ENCODE measurements around the gene TRPM8.

TRPM8 gene

GRCh38 chr2:233992513-233993217 lies 75.5 kb downstream of the TRPM8 start:
- H3K4me1 Mint-ChIP-seq = no peaks in the 10 kb centered on the region
- H3K36me3 Mint-ChIP-seq (ENCODE audit: low read depth) = peaks cover 5% of the 10 kb centered on the region
- H3K4me3 Mint-ChIP-seq = no peak overlapping the region

GRCh38 chr2:233993461-233993860 lies 76.3 kb downstream of the TRPM8 start:
- Mint-ChIP-seq H3K27me3 (ENCODE audit: low read depth, poor library complexity) (peaks cover 13% of the 10 kb centered on the region), H3K4me3 (no peak overlapping the region)

More at GRCh38 chr2:233992513-233993217, 75.5 kb downstream of the TRPM8 start:
- H3K9me3 Mint-ChIP-seq = peaks cover 17% of the 10 kb centered on the region
- H3K27ac Mint-ChIP-seq = no peak overlapping the region
- H3K27me3 Mint-ChIP-seq (ENCODE audit: low read depth, poor library complexity) = peaks cover 20% of the 10 kb centered on the region
- TF ChIP-seq CTCF (IDR thresholded peaks at IDR 0.05) = no peak
- no peak for DNase-seq

GRCh38 chr2:233994151-233994550 lies 77.0 kb downstream of the TRPM8 start:
- no peak for DNase-seq
- Mint-ChIP-seq H3K27ac (no peak overlapping the region), H3K36me3 (ENCODE audit: low read depth) (peaks cover 5% of the 10 kb centered on the region), H3K4me1 (no peaks in the 10 kb centered on the region), H3K27me3 (ENCODE audit: low read depth, poor library complexity) (peaks cover 13% of the 10 kb centered on the region), H3K9me3 (peaks cover 17% of the 10 kb centered on the region), H3K4me3 (no peak overlapping the region)
- TF ChIP-seq CTCF (IDR thresholded peaks at IDR 0.05) = no peak

More at GRCh38 chr2:233993461-233993860, 76.3 kb downstream of the TRPM8 start:
- H3K27ac Mint-ChIP-seq = no peak overlapping the region
- peaks cover 5% of the 10 kb centered on the region for H3K36me3 Mint-ChIP-seq (ENCODE audit: low read depth)
- peaks cover 17% of the 10 kb centered on the region for H3K9me3 Mint-ChIP-seq
- no peak for TF ChIP-seq CTCF (IDR thresholded peaks at IDR 0.05)
- DNase-seq = no peak
- H3K4me1 Mint-ChIP-seq = no peaks in the 10 kb centered on the region

GRCh38 chr2:233996000-233996399 lies 78.8 kb downstream of the TRPM8 start:
- H3K4me1 Mint-ChIP-seq = peaks cover under 1% of the 10 kb centered on the region
- H3K9me3 Mint-ChIP-seq = peaks cover 14% of the 10 kb centered on the region
- H3K36me3 Mint-ChIP-seq (ENCODE audit: low read depth) = peaks cover 5% of the 10 kb centered on the region
- TF ChIP-seq CTCF (IDR thresholded peaks at IDR 0.05) = no peak
- H3K27ac Mint-ChIP-seq = no peak overlapping the region
- H3K4me3 Mint-ChIP-seq = no peak overlapping the region
- H3K27me3 Mint-ChIP-seq (ENCODE audit: low read depth, poor library complexity) = peaks cover 10% of the 10 kb centered on the region
- no peak for DNase-seq

GRCh38 chr2:233996461-233996860 lies 79.3 kb downstream of the TRPM8 start:
- Mint-ChIP-seq H3K9me3 (peaks cover 14% of the 10 kb centered on the region), H3K4me3 (no peak overlapping the region), H3K27me3 (ENCODE audit: low read depth, poor library complexity) (peaks cover 10% of the 10 kb centered on the region), H3K36me3 (ENCODE audit: low read depth) (peaks cover 5% of the 10 kb centered on the region), H3K27ac (no peak overlapping the region), H3K4me1 (peaks cover 5% of the 10 kb centered on the region)
- TF ChIP-seq CTCF (IDR thresholded peaks at IDR 0.05) = no peak
- no peak for DNase-seq

- H3K36me3 Mint-ChIP-seq (ENCODE audit: low read depth) = no peaks in the 10 kb centered on the region
- no peak for DNase-seq
- H3K27ac Mint-ChIP-seq = no peak overlapping the region
- no peak overlapping the region for H3K4me3 Mint-ChIP-seq
- H3K9me3 Mint-ChIP-seq = peaks cover 5% of the 10 kb centered on the region
- H3K4me1 Mint-ChIP-seq = peaks cover 16% of the 10 kb centered on the region
- TF ChIP-seq CTCF (IDR thresholded peaks at IDR 0.05) = no peak
- H3K27me3 Mint-ChIP-seq (ENCODE audit: low read depth, poor library complexity) = peaks cover 9% of the 10 kb centered on the region
These were observed 80.5 kb downstream of the TRPM8 start for GRCh38 chr2:233997707-233998106.
